HEK293 (cell line): ENCODE measurements around the gene FUT8.

Experiments
- HIC1 ChIP-seq: fragments of 450-650 bp; formaldehyde crosslinking; IDR thresholded peaks from 2 replicates; pipeline ENCODE4 v1.5.1; 2016; ENCODE audit warnings: missing biosample characterization, missing genetic modification characterization
- PRDM1 ChIP-seq: fragments of 450-650 bp; formaldehyde crosslinking; IDR thresholded peaks from 2 replicates; pipeline ENCODE4; 2016; ENCODE audit warnings: missing biosample characterization, missing genetic modification characterization
- PRDM10 ChIP-seq: fragments of 450-650 bp; formaldehyde crosslinking; IDR thresholded peaks from 2 replicates; pipeline ENCODE4 v1.5.1; 2016; ENCODE audit warnings: missing biosample characterization, missing genetic modification characterization
- ZBTB10 ChIP-seq: fragments of 450-650 bp; formaldehyde crosslinking; IDR thresholded peaks from 2 replicates; pipeline ENCODE4 v1.5.1; 2016; ENCODE audit warnings: missing biosample characterization, missing genetic modification characterization
- ZBTB26 ChIP-seq: fragments of 450-650 bp; formaldehyde crosslinking; optimal IDR thresholded peaks from 2 replicates; pipeline ENCODE3; 2016; ENCODE audit warnings: missing biosample characterization, mild to moderate bottlenecking, missing genetic modification characterization
- ZBTB48 ChIP-seq: fragments of 450-650 bp; formaldehyde crosslinking; IDR thresholded peaks from 2 replicates; pipeline ENCODE4 v1.5.1; 2016; ENCODE audit warnings: missing biosample characterization, missing genetic modification characterization
- ZBTB49 ChIP-seq: fragments of 450-650 bp; formaldehyde crosslinking; IDR thresholded peaks from 2 replicates; pipeline ENCODE4 v1.5.1; 2016; ENCODE audit warnings: missing biosample characterization, missing genetic modification characterization, low read depth
- ZIC2 ChIP-seq: fragments of 450-650 bp; formaldehyde crosslinking; IDR thresholded peaks from 2 replicates; pipeline ENCODE4 v1.5.1; 2016; ENCODE audit warnings: missing biosample characterization, missing genetic modification characterization
- ZNF132 ChIP-seq: fragments of 450-650 bp; formaldehyde crosslinking; IDR thresholded peaks from 2 replicates; pipeline ENCODE4 v1.5.1; 2017; ENCODE audit warnings: missing biosample characterization, missing genetic modification characterization, borderline replicate concordance
- ZNF175 ChIP-seq: fragments of 450-650 bp; formaldehyde crosslinking; IDR thresholded peaks from 2 replicates; pipeline ENCODE4 v1.5.1; 2016; ENCODE audit warnings: missing biosample characterization, missing genetic modification characterization
- ZNF211 ChIP-seq: fragments of 450-650 bp; formaldehyde crosslinking; IDR thresholded peaks from 2 replicates; pipeline ENCODE4 v1.5.1; 2016; ENCODE audit warnings: low read depth, missing biosample characterization, missing genetic modification characterization
- ZNF248 ChIP-seq: fragments of 450-650 bp; formaldehyde crosslinking; IDR thresholded peaks from 2 replicates; pipeline ENCODE4 v1.5.1; 2017; ENCODE audit warnings: missing biosample characterization, missing genetic modification characterization
- ZNF266 ChIP-seq: fragments of 450-650 bp; formaldehyde crosslinking; IDR thresholded peaks from 2 replicates; pipeline ENCODE4 v1.5.1; 2016; ENCODE audit warnings: missing biosample characterization, missing genetic modification characterization, low read depth
- ZNF324 ChIP-seq: fragments of 450-650 bp; formaldehyde crosslinking; IDR thresholded peaks from 2 replicates; pipeline ENCODE4 v1.5.1; 2016; ENCODE audit warnings: missing biosample characterization, missing genetic modification characterization
- ZNF335 ChIP-seq: fragments of 450-650 bp; formaldehyde crosslinking; conservative IDR thresholded peaks from 2 replicates; pipeline ENCODE4 v1.5.1; 2016; ENCODE audit warnings: missing biosample characterization, missing genetic modification characterization
- ZNF394 ChIP-seq: fragments of 450-650 bp; formaldehyde crosslinking; IDR thresholded peaks from 2 replicates; pipeline ENCODE4 v1.5.1; 2016; ENCODE audit warnings: missing biosample characterization, missing genetic modification characterization, mild to moderate bottlenecking, moderate library complexity, borderline replicate concordance
- ZNF514 ChIP-seq: fragments of 450-650 bp; formaldehyde crosslinking; IDR thresholded peaks from 2 replicates; pipeline ENCODE4 v1.5.1; 2016; ENCODE audit warnings: missing biosample characterization, missing genetic modification characterization
- ZNF624 ChIP-seq: fragments of 450-650 bp; formaldehyde crosslinking; IDR thresholded peaks from 2 replicates; pipeline ENCODE4 v1.5.1; 2017; ENCODE audit warnings: missing biosample characterization, missing genetic modification characterization
- ZNF639 ChIP-seq: fragments of 450-650 bp; formaldehyde crosslinking; IDR thresholded peaks from 2 replicates; pipeline ENCODE4 v1.5.1; 2016; ENCODE audit warnings: missing biosample characterization, missing genetic modification characterization
- ZNF776 ChIP-seq: fragments of 450-650 bp; formaldehyde crosslinking; IDR thresholded peaks from 2 replicates; pipeline ENCODE4 v1.5.0; 2017; ENCODE audit warnings: missing biosample characterization, missing genetic modification characterization, borderline replicate concordance
- ZNF843 ChIP-seq: fragments of 450-650 bp; formaldehyde crosslinking; IDR thresholded peaks from 2 replicates; pipeline ENCODE4 v1.5.1; 2016; ENCODE audit warnings: missing biosample characterization, missing genetic modification characterization
- ZSCAN16 ChIP-seq: fragments of 450-650 bp; formaldehyde crosslinking; IDR thresholded peaks from 2 replicates; pipeline ENCODE4 v1.5.1; 2016; ENCODE audit warnings: missing biosample characterization, missing genetic modification characterization

FUT8 gene

GRCh38 chr14:65412856-65413738 lies 567 bp downstream of the FUT8 start (continued):
- TF ChIP-seq ZIC2 (tag by site-specific recombination) = no peak
- no peak for TF ChIP-seq ZNF211 (tag by site-specific recombination)
- no peak for TF ChIP-seq ZNF266 (tag by site-specific recombination)
- TF ChIP-seq ZBTB26 = peak; percentile 80
- TF ChIP-seq ZNF175 (tag by site-specific recombination) = no peak
- TF ChIP-seq ZNF514 (tag by site-specific recombination) = no peak
- no peak for TF ChIP-seq ZNF248 (tag by site-specific recombination)
- no peak for TF ChIP-seq ZNF132 (tag by site-specific recombination)
- TF ChIP-seq ZNF324 (tag by site-specific recombination) = no peak
- peak; percentile 22; the same call in 1 of the 2 replicates for TF ChIP-seq ZNF394 (tag by site-specific recombination)
- TF ChIP-seq ZNF624 = no peak
- TF ChIP-seq ZBTB10 (tag by site-specific recombination) = no peak
- peak; percentile 81 for TF ChIP-seq ZBTB48 (tag by site-specific recombination)
- peak; percentile 74 for TF ChIP-seq ZNF335 (tag by site-specific recombination)
- TF ChIP-seq ZBTB49 = no peak
- no peak for TF ChIP-seq ZSCAN16
- TF ChIP-seq HIC1 (tag by site-specific recombination) = no peak
- no peak for TF ChIP-seq ZNF639 (tag by site-specific recombination)
- no peak for TF ChIP-seq ZNF776 (tag by site-specific recombination)
- no peak for TF ChIP-seq ZNF843 (tag by site-specific recombination)
- no peak for TF ChIP-seq PRDM1 (tag by site-specific recombination)
- TF ChIP-seq PRDM10 (tag by site-specific recombination) = no peak
